DMS79 (cell line): ENCODE data around the gene TGFA.

Experiments
- DNase-seq: peaks from one replicate; lab custom pipeline; 2025; lab: John Stamatoyannopoulos, UW

TGFA gene

DNA sequence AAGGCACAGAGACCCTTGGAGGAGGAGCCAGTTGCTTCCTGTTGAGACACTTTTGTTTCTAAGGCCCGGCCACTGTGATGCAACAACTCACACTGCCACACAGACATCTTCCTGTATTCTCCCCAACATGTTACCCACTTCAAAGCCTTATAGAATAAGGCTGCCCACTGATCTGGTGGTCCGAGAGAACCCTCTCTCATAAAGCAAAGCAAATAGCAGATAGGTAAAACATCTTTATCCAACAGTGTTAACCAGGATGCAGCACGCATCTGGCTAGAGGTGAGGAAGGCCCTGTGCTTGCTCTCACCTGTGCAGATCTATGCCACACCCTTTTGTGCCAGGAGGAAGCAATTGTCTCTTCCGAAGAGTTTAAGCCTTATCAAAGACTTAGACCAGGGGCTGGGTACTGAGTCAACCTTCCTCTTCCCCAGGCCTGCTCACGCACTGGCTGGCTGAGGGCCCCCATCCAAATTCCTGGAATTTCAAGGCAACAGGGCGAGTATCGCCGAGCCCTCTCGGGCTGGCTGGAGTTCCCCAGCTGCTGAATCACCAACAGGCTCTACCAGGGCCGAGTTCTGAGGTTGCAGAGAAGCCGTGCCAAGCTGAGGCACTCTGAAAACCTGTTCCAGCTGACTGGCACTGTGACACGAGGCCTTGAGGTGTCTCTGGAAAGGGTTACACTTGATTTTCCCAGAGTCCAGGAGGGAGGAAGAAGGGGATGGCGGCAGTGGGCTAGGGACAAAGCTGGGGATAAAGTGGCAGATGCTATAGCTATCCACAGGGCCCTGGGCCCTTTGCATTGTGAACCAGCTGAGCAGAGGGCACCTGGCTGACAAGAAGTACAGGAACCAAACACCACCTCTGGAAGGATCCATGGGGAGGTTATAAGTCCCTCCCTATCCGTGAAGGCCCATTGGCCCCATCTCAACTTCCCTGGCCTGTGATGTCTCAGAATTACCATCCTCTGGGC, 29.3 kb downstream of the TGFA start:
- DNase-seq: peak; percentile 49

DNA sequence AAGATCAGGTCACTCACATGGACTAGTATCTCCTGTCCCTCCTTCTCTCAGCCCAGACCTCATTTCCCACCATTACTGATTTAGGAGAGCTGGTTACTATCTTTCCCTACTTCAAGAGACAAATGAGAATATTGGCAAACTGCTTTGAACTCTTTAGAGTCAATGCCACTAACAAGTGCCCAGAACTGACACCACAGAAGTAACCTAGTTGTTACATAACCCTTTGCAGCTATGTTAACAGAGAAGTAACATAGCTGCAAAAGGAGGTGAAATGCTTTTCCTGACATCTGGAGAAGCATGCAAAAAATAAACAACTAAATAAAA, 30.0 kb downstream of the TGFA start:
- DNase-seq: no peak

DNA sequence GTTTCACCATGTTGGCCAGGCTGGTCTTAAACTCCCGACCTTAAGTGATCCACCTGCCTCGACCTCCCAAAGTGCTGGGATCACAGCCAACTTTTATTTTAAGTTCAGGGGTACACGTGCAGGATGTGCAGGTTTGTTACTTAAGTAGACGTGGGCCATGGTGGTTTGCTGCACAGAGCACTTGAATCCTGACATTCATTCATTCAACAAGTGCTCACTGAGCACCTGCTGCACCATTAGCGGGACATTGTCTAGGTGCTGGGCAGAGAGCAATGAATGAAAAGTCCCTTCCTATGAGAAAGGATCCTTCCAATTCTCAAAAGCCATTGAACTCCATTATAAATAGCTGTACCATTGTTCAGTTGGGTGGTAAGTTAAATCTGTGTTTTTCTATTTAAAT, 31.0 kb downstream of the TGFA start:
- no peak for DNase-seq

GRCh38 chr2:70520825-70521224, 32.8 kb downstream of the TGFA start:
- no peak for DNase-seq

DNA sequence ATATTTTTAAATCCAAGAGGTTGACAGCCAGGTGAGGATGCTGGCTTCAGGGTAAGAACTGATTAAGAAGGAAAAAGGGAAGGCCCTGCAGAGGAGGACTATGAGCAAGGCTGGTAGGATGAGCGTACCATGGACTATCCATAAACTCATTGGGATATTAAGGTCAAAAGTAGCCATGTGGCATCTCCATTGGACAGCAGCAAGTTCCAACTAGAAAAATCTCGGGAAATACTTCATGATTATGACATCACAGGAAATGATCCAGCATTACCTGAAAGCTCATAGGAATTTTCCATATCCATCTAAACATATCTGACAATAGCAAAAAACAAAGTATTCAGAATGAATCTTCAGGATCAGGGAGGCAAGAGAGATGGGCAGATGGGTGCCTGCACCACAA, 34.2 kb downstream of the TGFA start:
- no peak for DNase-seq

- no peak for DNase-seq
These were observed 35.1 kb downstream of the TGFA start for GRCh38 chr2:70518557-70518956.

DNA sequence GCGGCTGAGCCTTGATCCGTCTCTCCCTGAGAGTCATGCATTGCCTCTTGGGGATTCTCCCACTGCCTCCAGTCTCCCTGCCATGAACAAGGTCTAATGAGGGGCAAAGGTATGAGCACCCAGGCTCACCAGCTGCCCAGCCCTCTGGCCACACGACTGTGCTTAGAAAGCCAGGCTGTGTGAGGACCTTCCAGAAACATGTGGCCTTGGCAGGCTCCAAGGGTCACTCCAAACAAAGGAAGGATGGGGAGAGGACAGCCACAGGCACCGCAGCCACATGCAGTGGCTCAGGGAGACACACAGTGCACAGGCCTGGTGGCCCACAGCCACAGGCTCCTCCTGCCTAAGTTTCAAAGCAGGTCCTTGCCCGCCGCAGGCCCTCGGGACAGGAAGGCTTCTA, 35.8 kb downstream of the TGFA start:
- no peak for DNase-seq

DNA sequence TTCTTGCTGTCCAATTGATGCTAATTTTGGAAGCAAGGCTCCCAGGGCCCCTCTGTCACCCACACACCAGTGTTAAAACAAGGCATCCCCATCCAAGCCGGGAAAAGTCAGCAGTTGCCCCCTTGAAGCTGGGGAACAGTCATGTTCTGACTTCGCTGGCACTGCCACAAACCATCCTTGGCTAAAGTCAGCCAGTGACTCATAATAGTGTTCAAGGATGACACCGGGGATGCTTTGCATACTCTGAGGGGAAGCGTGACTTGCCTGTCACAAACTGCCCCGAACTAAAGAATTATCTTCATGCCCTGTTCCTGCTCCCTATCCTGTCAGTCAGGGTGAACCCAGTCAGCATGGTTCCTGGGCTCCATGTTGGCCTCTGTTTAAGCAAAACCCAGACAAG, 37.0 kb downstream of the TGFA start:
- no peak for DNase-seq

GRCh38 chr2:70515938-70516337, 37.7 kb downstream of the TGFA start:
- DNase-seq: no peak

DNA sequence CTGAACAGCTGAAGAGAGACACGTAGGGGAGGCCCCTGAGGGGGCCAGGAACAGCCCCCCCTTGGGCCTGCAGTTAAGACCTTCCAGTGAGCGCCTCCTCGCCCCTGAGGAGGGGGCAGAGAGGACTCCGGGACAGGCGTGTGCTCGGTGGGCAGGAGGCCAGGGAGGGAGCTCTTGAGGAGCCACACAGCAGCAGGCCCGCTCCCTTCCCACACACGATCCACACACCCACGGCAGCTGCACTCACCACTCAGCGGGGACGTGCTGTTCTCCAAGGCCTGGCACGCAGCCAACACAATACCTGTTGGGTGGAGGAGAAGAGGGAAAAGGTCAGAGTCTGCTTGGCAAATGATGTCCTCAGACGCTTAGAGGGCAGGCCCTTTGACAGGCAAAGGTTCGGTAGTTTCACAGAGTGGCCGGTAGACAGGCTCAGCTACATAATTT, 39.0 kb downstream of the TGFA start:
- peak; percentile 80 for DNase-seq

- DNase-seq: no peak
These were observed 39.9 kb downstream of the TGFA start for GRCh38 chr2:70513738-70514137.

DNA sequence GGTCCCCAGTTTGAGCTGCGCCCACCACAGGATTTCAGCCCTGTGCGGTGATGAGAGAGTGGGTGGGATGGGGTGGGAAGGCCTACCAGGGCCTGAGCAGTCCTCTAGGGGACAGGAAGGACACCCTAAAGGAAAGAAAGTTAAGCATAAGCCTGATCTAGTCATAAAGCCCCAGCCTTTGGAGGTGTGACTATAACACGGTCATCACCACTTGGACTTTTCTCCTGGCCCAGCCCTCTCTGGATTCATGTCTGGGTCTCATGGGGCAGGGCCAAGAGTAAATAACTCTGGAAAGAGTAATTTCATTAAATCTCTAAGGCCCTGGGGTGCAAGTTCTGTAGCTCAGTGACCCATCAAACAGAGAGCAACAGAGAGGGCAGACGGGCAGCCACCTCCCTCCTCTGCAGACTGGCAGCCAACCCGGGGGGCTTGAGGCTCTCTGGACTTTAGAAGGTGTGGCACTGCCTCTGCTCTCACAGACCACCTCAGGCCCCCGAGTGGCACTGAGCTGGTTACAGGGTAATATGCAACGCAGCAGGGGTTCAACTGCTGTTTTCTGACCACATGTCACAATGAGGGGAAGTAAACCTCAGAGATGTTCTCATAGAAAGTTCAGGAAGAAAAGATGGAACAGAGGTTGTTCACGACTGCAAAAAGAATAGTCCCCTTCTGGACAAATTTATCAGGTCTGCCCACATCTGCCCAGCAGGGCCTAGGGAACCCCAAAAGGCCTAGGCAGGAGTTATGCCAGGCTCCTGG, 41.5 kb downstream of the TGFA start:
- DNase-seq: no peak

GRCh38 chr2:70510313-70510712, 43.3 kb downstream of the TGFA start:
- no peak for DNase-seq

DNA sequence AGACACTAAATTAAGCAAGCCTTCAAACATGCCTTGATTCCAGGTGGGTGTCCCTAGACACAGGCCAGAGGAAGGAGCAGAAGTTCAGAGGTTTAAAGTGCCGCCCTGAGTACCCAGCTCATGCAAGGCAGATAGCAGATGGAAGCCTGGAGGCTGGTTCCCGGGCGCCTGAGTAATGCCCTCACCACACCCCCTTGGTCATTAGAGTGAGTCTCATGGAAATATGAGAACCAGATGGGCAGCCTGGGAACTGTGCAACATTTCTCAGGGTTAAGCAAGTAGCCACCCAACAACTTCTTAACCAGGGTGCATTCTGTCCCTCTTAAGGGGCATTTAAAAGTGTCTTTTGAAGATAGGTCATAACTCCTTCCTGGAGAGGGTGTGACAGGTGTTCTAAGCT, 44.1 kb downstream of the TGFA start:
- no peak for DNase-seq

DNA sequence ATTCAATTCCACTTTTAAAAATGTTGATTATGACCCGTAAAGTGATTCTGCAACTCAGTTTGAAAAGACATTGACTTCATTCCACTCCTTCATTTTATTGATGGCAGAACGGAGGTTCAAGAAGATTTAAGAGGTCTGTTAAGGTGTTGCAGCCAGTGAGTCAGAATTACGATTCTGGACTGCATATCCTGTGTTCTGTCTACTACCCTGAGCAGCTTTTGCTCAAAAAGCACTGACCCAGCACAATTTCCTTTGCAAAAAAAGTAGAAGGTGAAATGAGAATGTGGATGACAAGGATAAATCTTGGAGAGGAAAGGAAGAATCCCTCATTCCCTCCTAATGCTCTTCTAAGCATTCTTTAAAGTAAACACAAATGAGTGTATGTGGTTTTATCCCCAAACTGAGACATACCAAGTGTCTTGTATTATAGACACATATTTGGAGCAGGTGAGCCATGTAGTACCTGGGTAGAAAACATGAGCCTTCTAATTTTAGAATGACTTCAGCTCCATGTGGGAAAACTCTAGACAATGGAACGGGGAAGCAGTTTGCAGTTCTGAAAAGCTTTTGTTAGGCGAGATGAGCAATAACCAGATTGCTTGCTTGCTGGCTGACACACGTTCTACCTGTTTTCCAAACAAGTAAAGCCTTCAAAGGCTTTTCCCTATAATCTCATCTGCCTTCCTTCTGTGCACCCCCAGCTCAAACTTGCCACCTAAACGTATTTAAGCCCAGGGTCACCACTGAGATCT, 44.7 kb downstream of the TGFA start:
- no peak for DNase-seq

GRCh38 chr2:70505613-70506391, 47.8 kb downstream of the TGFA start:
- DNase-seq: no peak

GRCh38 chr2:70504750-70505149, 48.9 kb downstream of the TGFA start:
- DNase-seq: no peak

DNA sequence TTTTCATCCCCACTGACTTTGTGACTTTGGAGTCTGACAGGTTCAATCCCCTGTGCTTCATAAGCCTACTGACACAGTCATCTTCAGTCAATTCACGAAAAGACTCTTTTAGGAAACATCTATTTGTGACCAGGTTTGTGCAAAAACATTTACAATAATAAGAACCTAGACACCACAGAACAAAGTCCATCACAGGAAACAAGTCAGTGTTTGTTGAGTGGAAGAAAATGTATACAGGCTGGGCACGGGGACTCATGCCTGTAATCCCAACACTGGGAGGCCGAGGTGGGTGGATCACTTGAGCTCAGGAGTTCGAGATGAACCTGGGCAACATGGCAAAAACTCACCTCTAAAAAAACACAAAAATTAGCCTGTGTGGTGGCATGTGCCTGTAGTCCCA, 49.7 kb downstream of the TGFA start:
- no peak for DNase-seq

DNA sequence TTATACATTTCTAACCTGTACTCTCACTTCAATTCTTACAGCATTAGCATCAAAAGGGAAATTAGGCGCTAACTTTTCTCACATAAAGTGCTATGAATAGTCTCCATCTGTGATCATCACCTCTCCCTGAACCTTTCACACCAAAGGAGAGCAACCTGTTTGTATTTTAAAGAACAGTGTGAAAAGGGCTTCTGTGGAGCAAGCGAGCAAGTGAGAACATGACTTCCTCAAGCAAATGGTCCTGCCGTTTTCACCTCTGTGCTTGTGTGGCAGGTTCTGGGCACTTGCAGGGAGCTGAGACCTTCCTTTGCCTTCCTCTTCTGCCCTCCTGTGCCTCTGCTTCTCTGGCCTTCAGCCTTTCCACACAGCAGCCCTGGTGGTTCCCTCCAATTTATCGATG, 51.9 kb downstream of the TGFA start:
- DNase-seq: no peak

GRCh38 chr2:70501215-70501614, 52.4 kb downstream of the TGFA start:
- no peak for DNase-seq

- DNase-seq: no peak
These were observed 54.4 kb downstream of the TGFA start for GRCh38 chr2:70499253-70499652.

GRCh38 chr2:70498528-70498927, 55.1 kb downstream of the TGFA start:
- no peak for DNase-seq
